Adipocyte (in vitro differentiated cells): Measurements from ENCODE around the gene CBFA2T3.
A peak's percentile ranks its signal among the peaks of the same experiment; 100 is the strongest.
"Not testable (repeated sequence)": the region's sequence is repeated elsewhere in the genome, so short reads cannot be mapped to it uniquely, and the experiment has no call there.

Experiments used
- DNase-seq: peaks from one replicate; pipeline ENCODE4 v3.0.0-alpha.2; 2015; ENCODE audit warnings: low read depth
- H3K27me3 ChIP-seq: replicated peaks from 2 replicates; pipeline ENCODE4 v1.7.0; 2013; ENCODE audit warnings: mild to moderate bottlenecking, low read length, moderate library complexity; ENCODE audit not compliant: control insufficient read depth, insufficient read depth
- H3K36me3 ChIP-seq: 2 replicates; pipeline ENCODE4 v1.7.0; 2013; ENCODE audit warnings: low read length, mild to moderate bottlenecking, moderate library complexity; ENCODE audit not compliant: control insufficient read depth, insufficient read depth, severe bottlenecking
- H3K4me1 ChIP-seq: 2 replicates; pipeline ENCODE4 v1.7.0; 2013; ENCODE audit warnings: mild to moderate bottlenecking, low read length, moderate library complexity; ENCODE audit not compliant: control insufficient read depth, insufficient read depth
- H3K4me3 ChIP-seq: 2 replicates; pipeline ENCODE4 v1.7.0; 2013; ENCODE audit warnings: mild to moderate bottlenecking, low read length, moderate library complexity
- H3K9ac ChIP-seq: 2 replicates; pipeline ENCODE4 v1.7.0; 2013; ENCODE audit warnings: mild to moderate bottlenecking, low read length, moderate library complexity
- H3K9me3 ChIP-seq: 2 replicates; pipeline ENCODE4 v1.7.0; 2013; ENCODE audit warnings: mild to moderate bottlenecking, low read length, moderate library complexity; ENCODE audit not compliant: control insufficient read depth

CBFA2T3 gene

GRCh38 chr16:88920618-88921590, 56.1 kb downstream of the CBFA2T3 start:
- H3K36me3 ChIP-seq = no peaks in the 10 kb centered on the region
- DNase-seq = peak; percentile 80
- H3K4me1 ChIP-seq = peaks cover 23% of the 10 kb centered on the region
- no peak overlapping the region for H3K4me3 ChIP-seq
- H3K9me3 ChIP-seq = no peaks in the 10 kb centered on the region
- peak overlapping the region; percentile 34 for H3K9ac ChIP-seq
- H3K27me3 ChIP-seq = peaks cover 19% of the 10 kb centered on the region

GRCh38 chr16:88919936-88920335, 57.1 kb downstream of the CBFA2T3 start:
- Histone ChIP-seq H3K9ac (no peak overlapping the region), H3K27me3 (peaks cover 16% of the 10 kb centered on the region), H3K4me3 (no peak overlapping the region), H3K4me1 (peaks cover 15% of the 10 kb centered on the region), H3K36me3 (no peaks in the 10 kb centered on the region), H3K9me3 (no peaks in the 10 kb centered on the region)
- no peak for DNase-seq

DNA sequence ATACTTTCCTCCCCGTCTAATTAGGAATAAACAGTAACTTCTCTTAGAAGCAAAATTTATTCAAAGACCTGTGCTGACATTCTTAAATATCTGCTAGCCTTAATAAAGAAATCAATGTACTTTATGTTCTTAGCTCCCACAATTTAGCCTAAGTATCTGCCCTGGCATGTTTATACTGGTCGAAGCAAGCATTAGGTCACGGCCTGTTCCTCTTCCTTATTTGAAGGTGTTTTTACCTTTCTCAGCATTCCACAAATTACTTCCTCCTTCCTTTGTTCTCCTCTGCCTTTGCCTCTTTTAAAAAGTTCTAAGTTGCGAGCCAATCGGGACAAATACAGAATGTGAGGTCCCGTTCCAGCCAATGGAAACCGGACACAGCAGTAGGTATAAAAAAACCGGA, 58.1 kb downstream of the CBFA2T3 start:
- H3K9ac ChIP-seq, H3K9me3 ChIP-seq, H3K4me3 ChIP-seq, H3K36me3 ChIP-seq, DNase-seq: not testable (repeated sequence)
- Histone ChIP-seq H3K4me1 (peaks cover 16% of the 10 kb centered on the region), H3K27me3 (peaks cover 18% of the 10 kb centered on the region)

GRCh38 chr16:88917915-88918627, 58.9 kb downstream of the CBFA2T3 start:
- Histone ChIP-seq H3K4me1 (peaks cover 16% of the 10 kb centered on the region), H3K4me3 (no peak overlapping the region), H3K36me3 (no peaks in the 10 kb centered on the region), H3K9me3 (peaks cover 3% of the 10 kb centered on the region), H3K27me3 (peaks cover 27% of the 10 kb centered on the region), H3K9ac (no peak overlapping the region)
- no peak for DNase-seq

GRCh38 chr16:88917146-88917914, 59.7 kb downstream of the CBFA2T3 start:
- Histone ChIP-seq H3K9ac (no peak overlapping the region), H3K4me3 (no peak overlapping the region), H3K36me3 (no peaks in the 10 kb centered on the region), H3K9me3 (peaks cover 4% of the 10 kb centered on the region), H3K27me3 (peaks cover 34% of the 10 kb centered on the region), H3K4me1 (peaks cover 13% of the 10 kb centered on the region)
- DNase-seq = no peak

GRCh38 chr16:88915639-88916327, 61.2 kb downstream of the CBFA2T3 start:
- H3K9me3 ChIP-seq = peaks cover 4% of the 10 kb centered on the region
- H3K36me3 ChIP-seq = no peaks in the 10 kb centered on the region
- no peak for DNase-seq
- H3K4me3 ChIP-seq = no peak overlapping the region
- H3K4me1 ChIP-seq = peaks cover 7% of the 10 kb centered on the region
- H3K9ac ChIP-seq = no peak overlapping the region
- peaks cover 42% of the 10 kb centered on the region for H3K27me3 ChIP-seq

DNA sequence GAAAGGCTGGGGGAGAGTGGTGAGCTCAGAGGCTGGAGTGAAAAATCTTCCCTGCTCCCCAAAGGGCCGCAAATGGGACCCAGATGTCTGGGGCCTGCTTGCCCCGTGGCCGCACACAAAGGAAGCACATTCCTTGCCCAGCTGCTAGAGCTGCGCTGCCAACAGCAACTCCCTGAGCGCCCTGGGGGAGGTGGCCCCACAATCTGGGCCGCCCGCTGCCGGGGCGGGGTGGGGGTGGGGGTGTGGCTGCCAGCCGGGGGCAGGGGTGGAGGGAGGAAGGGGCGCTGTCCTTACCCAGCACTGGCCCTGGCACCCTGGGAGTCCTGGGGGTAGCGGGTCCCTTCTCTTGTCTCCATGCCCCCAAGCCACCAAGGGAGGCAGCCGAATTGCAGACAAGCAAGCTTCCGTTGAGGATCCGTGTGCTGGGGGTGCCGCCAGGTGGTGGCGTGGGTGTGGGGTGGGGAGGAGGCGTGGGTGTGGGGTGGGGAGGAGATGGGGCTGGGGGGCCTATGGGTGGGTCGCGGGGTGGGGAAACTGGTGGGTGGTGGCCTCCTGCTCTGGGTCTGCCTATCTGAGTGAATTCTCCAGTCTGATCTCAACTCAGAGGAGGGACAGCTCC, 62.1 kb downstream of the CBFA2T3 start:
- Histone ChIP-seq H3K27me3 (peaks cover 46% of the 10 kb centered on the region), H3K9me3 (peaks cover 4% of the 10 kb centered on the region), H3K4me3 (no peak overlapping the region), H3K4me1 (peaks cover 7% of the 10 kb centered on the region), H3K36me3 (no peaks in the 10 kb centered on the region), H3K9ac (no peak overlapping the region)
- peak; percentile 90 for DNase-seq

GRCh38 chr16:88913870-88914269, 63.1 kb downstream of the CBFA2T3 start:
- Histone ChIP-seq H3K9ac (no peak overlapping the region), H3K9me3 (peaks cover 4% of the 10 kb centered on the region), H3K27me3 (peaks cover 46% of the 10 kb centered on the region), H3K4me1 (peaks cover 7% of the 10 kb centered on the region), H3K4me3 (no peak overlapping the region), H3K36me3 (no peaks in the 10 kb centered on the region)
- DNase-seq = no peak

DNA sequence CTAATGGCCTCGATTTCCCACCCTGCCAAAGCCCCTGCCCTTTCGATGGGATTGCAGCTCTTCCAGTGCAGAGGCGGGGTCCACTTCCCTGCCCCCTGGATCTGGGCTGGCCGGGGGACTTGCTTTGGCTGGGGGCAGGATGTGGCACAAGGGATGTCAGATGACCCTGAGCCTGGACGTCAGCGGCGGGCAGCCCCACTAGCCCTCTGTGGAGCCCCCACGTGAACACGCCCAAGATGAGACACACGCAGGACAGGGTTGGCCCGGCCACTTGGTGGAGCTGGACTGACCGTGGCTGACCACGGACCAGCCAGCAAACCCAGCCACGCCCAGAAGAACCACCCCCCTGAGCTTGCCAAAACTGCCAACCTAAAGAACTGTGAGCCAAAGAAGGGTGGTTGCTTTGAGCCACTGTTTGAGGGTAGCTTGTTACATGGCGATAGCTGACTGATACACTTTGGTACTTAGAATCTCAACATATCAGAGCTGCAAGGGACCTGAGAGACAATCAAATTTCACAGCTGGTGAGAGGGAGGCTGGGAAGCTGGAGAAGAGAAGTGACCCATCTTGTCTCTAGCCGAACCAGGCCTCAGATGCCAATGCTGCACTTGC, 63.9 kb downstream of the CBFA2T3 start:
- peaks cover 45% of the 10 kb centered on the region for H3K27me3 ChIP-seq
- no peak for DNase-seq
- H3K36me3 ChIP-seq = no peaks in the 10 kb centered on the region
- no peak overlapping the region for H3K4me3 ChIP-seq
- peaks cover 7% of the 10 kb centered on the region for H3K4me1 ChIP-seq
- H3K9ac ChIP-seq = no peak overlapping the region
- H3K9me3 ChIP-seq = peaks cover 4% of the 10 kb centered on the region

DNA sequence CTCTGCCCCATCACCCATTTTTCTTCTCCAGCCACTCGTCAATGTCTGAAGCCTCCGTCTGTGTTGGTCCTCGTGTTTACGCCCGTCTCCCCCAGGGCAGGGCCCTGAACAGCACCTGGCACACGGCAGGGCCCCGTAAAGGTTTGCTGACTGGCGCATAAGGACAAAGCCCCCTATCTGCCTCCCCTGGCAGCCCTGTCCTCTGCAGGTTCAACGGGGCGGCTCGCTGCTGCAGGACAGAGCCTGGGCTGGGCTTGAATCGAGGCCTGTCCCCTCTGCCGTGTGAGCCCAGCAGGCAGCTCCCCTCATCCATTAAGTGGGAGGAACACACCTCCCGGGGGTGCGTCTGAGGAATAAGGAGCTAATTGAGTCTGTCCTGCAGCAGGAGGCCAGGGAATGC, 64.5 kb downstream of the CBFA2T3 start:
- Histone ChIP-seq H3K9me3 (peaks cover 4% of the 10 kb centered on the region), H3K4me1 (peaks cover 7% of the 10 kb centered on the region), H3K4me3 (no peak overlapping the region), H3K27me3 (peaks cover 41% of the 10 kb centered on the region), H3K9ac (no peak overlapping the region), H3K36me3 (no peaks in the 10 kb centered on the region)
- no peak for DNase-seq
